GM21423 (cell line): ENCODE data around the gene ZFR.

Source experiments
- ATAC-seq: cut with Tn5 transposase; IDR thresholded peaks from one replicate; pipeline ENCODE4 v1.9.1; 2021; ENCODE audit warnings: mild to moderate bottlenecking, moderate library complexity; ENCODE audit not compliant: unreplicated experiment

ZFR gene

GRCh38 chr5:32444431-32445286, at the start of gene ZFR:
Gene ZFR, minus strand, starts transcription at chr5:32444740. Its CDS starts 82 bp downstream, at chr5:32444658.
- peak; percentile 77 for ATAC-seq

GRCh38 chr5:32490972-32491557, 46.5 kb upstream of the ZFR start:
- no peak for ATAC-seq

GRCh38 chr5:32489791-32490562, 45.4 kb upstream of the ZFR start:
- peak; percentile 65 for ATAC-seq

GRCh38 chr5:32487424-32487823, 42.9 kb upstream of the ZFR start:
- no peak for ATAC-seq

- no peak for ATAC-seq
Measured at GRCh38 chr5:32487008-32487407, 42.5 kb upstream of the ZFR start.

DNA sequence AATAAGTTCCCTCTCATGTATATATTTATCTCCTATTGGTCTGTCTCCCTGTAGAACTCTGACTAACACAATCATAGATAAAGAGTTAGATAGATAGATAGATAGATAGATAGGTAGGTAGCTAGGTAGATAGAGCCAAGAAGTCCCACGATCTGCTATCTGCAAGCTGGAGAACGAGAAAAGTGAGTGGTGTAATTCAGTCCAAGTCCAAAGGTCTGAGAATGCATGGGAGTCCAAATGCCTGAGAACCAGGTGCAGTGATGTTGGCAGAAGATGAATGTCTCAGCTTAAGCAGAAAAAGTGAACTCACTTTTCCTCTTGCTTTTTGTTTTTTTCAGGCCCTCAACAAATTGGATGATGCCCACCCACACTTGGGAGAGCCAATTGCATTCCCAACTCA, 37.7 kb upstream of the ZFR start:
- ATAC-seq = no peak

- ATAC-seq = no peak
Measured at GRCh38 chr5:32479096-32479495, 34.6 kb upstream of the ZFR start.

DNA sequence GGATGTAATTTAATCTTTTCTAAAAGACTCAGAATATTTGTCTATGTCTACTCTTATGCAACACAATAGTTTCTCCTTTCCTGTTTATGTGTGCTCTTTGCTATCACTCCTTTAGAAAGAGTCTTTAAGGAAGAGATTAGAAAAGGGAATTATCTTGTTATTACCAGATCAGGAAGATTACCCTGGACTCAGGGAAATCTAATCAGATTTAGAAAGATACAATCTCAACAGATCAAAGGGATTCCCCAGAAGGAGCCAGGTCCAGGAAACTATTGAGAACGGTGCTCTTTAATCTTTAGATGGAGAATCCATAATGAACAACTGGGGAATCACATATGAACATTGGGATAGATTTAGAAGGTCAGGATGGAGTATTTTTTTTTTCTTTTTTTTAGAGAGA, 32.4 kb upstream of the ZFR start:
- no peak for ATAC-seq

DNA sequence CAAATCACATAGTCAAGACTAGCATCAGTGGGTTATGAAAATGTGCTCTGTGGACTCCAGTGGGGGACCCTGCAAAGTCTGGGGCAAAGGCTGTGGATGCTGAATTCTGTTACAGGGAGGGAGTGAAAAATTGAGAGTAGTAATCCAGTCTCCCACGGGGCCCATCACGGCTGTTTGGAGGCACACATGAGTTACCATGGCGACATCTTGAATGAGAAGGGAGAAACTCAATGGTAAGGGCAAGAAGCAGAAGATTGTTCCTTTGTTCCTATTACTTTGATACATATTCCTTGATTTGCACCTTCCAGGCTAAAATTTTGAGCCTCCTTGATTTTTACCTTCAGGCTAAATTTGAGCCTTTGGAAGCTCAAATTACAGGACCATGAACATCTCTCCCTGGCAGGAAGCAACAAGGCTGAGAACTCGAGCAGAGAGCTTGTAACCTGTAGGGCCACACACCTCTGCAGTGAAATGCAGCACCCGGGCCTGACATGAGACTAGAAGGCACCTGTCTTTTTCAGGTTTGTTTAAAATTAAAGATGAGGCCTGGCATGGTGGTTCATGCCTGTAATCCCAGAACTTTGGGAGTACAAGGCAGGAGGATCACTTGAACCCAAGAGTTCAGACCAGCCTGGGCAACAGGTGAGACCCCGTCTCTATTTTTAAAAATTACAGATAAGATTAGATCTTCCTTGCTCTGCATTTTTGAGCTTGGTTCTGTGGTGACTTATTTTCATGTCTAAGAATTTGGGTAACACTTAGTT, 31.0 kb upstream of the ZFR start:
- ATAC-seq = no peak

GRCh38 chr5:32474209-32474854, 29.8 kb upstream of the ZFR start:
- ATAC-seq = no peak

DNA sequence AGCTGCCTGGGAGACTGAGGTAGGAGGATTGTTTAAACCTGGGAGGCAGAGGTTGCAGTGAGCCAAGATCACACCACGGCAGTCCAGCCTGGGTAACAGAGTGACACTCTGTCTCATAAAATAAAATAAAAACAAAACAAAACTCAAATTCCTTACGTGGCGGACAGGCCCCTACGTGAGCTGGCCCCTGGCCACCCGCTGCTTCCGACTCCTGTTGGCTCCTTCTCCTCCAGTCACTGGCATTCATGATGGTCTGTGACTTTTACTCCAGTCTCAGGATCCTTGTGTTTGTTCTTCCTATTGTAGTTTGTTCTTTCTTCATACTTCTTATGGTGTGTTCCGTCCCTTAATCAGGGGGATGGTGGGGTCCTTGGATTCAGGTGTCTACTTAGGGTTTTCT, 28.5 kb upstream of the ZFR start:
- no peak for ATAC-seq

DNA sequence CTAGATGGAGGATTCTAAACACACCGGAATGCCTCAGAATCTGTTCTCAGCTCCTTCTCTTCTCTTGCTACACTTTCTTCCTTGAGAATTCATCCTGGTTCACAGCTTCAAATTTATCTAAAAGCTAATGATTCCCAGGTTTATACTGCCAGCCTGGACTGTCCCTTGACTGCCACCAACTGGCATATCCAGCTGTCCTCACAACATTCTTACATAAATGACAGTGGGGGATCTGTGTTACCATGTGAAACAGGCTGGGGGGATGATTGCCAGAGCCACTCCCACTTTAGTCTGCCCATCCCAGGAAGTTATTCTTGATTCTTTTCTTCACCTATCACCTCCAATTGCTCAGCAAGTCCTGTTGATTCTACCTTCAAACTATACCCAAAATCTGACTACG, 27.2 kb upstream of the ZFR start:
- ATAC-seq = no peak

DNA sequence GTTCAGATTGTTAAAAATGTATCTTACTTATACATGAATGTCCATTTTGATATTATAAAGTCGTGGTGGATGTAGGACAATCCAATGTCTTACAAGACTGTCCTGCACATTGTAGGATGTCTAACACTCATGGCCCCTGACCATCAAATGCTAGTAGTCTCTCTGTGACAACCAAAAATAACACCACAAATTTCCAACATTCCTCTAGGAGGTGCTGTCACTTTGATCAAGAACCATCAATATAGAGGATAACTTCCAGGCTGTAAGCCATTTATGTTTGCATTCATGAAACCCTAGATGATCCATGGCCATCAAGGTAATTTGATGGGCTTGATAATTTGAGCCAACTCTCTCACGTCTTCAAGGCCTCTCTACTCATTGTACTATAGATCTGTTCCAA, 20.5 kb upstream of the ZFR start:
- no peak for ATAC-seq

GRCh38 chr5:32462618-32463017, 18.1 kb upstream of the ZFR start:
- no peak for ATAC-seq

DNA sequence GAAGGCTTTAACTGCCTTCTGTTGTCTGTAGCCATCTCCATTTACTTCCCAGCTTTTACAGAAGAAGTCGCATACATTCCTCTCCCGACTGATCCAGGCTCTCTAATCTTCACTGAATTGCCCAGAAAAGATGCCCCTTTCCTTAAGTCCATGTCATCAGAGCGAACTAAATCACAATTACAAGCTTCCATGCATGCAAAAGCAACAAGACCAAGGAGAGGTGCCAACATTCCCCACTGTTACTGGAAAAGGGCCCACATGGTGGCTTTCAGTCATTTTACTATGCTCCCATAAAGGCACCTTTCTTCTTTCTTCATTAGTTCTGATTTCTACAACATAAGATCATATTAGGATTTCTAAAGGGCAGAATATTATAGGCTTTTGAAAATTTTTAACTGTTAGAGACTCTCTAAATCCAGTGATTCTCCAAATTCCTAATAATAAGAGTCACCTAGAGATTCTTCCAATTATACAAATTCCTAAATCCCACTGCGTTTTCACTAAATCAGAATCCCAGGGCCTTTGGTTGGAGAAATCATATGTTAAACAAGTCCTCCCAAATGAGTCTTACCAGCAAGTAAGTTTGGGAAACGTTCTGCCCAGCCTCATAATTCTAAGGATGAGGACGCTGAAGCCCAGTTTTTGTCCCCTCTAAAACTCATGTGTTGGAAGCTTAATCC, 17.0 kb upstream of the ZFR start:
- ATAC-seq = no peak

GRCh38 chr5:32460702-32461101, 16.2 kb upstream of the ZFR start:
- ATAC-seq = no peak

DNA sequence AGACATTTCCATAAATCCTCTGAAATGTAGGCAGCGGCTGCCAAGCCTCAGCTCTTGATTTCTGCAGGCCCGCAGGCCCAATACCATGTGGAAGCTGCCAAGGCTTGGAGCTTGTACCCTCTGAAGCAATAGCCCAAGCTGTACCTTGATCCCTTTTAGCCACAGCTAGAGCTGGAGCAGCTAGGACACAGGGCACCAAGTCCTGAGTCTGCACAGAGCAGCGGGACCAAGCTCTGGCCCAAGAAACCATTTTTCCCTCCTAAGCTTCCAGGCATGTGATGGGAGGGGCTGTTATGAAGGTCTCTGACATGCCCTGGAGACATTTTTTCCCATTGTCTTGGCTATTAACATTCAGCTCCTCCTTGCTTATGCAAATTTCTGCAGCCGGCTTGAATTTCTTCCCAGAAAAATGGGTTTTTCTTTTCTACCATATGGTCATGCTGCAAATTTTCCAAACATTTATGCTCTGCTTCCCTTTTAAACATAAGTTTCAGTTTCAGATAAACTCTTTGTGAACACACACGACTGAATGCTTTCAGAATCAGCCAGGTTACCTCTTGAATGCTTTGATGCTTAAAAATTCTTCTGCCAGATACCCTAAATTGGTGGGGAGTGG, 14.4 kb upstream of the ZFR start:
- no peak for ATAC-seq

- no peak for ATAC-seq
Measured at GRCh38 chr5:32455311-32455710, 10.8 kb upstream of the ZFR start.

DNA sequence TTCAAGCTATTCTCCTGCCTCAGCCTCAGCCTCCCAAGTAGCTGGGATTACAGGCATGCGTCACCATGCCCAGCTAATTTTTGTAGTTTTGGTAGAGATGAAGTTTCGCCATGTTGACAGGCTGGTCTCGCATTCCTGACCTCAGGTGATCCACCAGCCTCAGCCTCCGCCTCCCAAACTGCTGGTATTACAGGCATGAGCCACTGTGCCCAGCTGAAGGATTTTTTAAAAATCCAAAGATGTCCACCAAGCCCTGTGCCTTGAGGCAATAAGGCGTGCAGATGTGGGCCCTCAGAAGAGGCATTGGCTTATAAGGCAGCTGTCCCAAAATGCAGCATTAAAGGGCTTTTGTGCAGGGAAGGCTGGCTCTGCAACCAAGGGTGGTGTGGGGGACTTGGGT, 10.3 kb upstream of the ZFR start:
- ATAC-seq = no peak

- no peak for ATAC-seq
Measured at GRCh38 chr5:32453916-32454315, 9.4 kb upstream of the ZFR start.
